HG03439 (cell line): ENCODE results near the gene SLIT3.

Source experiments
- ATAC-seq: cut with Tn5 transposase; IDR thresholded peaks from one replicate; pipeline ENCODE4 v1.9.1; 2021; ENCODE audit warnings: mild to moderate bottlenecking, moderate library complexity; ENCODE audit not compliant: unreplicated experiment

SLIT3 gene

GRCh38 chr5:168818558-168818957 lies 482.4 kb downstream of the SLIT3 start:
- no peak for ATAC-seq

GRCh38 chr5:168817591-168817990 lies 483.3 kb downstream of the SLIT3 start:
- no peak for ATAC-seq

GRCh38 chr5:168816661-168817060 lies 484.3 kb downstream of the SLIT3 start:
- no peak for ATAC-seq

- no peak for ATAC-seq
Measured at GRCh38 chr5:168813184-168813968, 487.6 kb downstream of the SLIT3 start.

GRCh38 chr5:168810641-168811040 lies 490.3 kb downstream of the SLIT3 start:
- no peak for ATAC-seq

GRCh38 chr5:168809218-168809617 lies 491.7 kb downstream of the SLIT3 start:
- ATAC-seq: no peak

- ATAC-seq: no peak
Measured at GRCh38 chr5:168808051-168808616, 492.8 kb downstream of the SLIT3 start.

GRCh38 chr5:168807287-168807686 lies 493.7 kb downstream of the SLIT3 start:
- ATAC-seq: no peak

GRCh38 chr5:168803541-168803940 lies 497.4 kb downstream of the SLIT3 start:
- ATAC-seq: no peak

- no peak for ATAC-seq
Measured at GRCh38 chr5:168802337-168802736, 498.6 kb downstream of the SLIT3 start.

- ATAC-seq: no peak
Measured at GRCh38 chr5:168801567-168801966, 499.4 kb downstream of the SLIT3 start.

GRCh38 chr5:168800701-168801100 lies 500.2 kb downstream of the SLIT3 start:
- ATAC-seq: no peak

GRCh38 chr5:168798065-168799023 lies 502.6 kb downstream of the SLIT3 start:
- no peak for ATAC-seq

GRCh38 chr5:168796593-168797580 lies 504.1 kb downstream of the SLIT3 start:
- ATAC-seq: no peak

GRCh38 chr5:168796000-168796399 lies 504.9 kb downstream of the SLIT3 start:
- ATAC-seq: no peak

- ATAC-seq: no peak
Measured at GRCh38 chr5:168793841-168794837, 506.8 kb downstream of the SLIT3 start.

- no peak for ATAC-seq
Measured at GRCh38 chr5:168792678-168793077, 508.3 kb downstream of the SLIT3 start.

GRCh38 chr5:168790671-168791250 lies 510.2 kb downstream of the SLIT3 start:
- ATAC-seq: no peak
